ENCODE measurements around the gene TUBA1B. TPM values are rescaled to one million over a fixed set of nuclear protein-coding genes. Genes with fewer than 3 reads are reported as not detected.

Gene TUBA1B
- total RNA-seq, 1 donor from 2014 or later, result 939 TPM

- no peak for FAIRE-seq
These were observed 21.3 kb downstream of the TUBA1B start for GRCh38 chr12:49109641-49110463.

DNA sequence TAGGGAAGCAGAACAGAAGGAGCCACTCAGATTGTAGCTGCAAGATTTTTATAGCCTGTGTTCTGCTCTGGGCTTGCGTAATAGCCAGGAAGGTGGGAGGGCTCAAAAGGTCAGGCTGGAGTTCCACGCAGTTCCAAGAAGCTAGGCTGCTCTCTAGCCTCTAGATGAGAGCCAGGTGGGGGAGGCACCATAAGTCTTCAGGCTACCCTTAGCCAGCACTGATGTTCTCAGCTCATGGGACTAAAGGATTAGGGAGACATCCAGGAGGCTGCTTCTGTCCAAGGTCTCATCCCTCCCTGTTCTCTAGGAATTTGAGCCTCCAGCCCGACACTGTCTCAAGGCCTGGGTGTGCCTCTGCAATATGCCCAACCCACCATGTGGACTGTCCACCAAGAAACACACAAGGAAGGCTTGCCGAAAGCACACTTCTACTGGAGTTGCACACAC lies 22.2 kb downstream of the TUBA1B start:
- H4K20me1 ChIP-seq (ENCODE audit: insufficient read depth, low read length), result peaks cover 54% of the 10 kb centered on the region
- no peak for FAIRE-seq

More at GRCh38 chr12:49109641-49110463, 21.3 kb downstream of the TUBA1B start:
- Histone ChIP-seq H2AFZ (ENCODE audit: low read depth, low read length) (peak overlapping the region; percentile 81), H3K36me3 (ENCODE audit: insufficient read depth, low read length) (no peaks in the 10 kb centered on the region), H3K27ac (ENCODE audit: low read depth, low read length) (peak overlapping the region; percentile 72), H3K4me1 (ENCODE audit: insufficient read depth, low read length) (peaks cover 21% of the 10 kb centered on the region), H3K9me3 (ENCODE audit: insufficient read depth, low read depth, low read length) (no peaks in the 10 kb centered on the region), H3K79me2 (ENCODE audit: insufficient read depth, low read length) (peaks cover 50% of the 10 kb centered on the region), H3K27me3 (ENCODE audit: insufficient read depth, low read length) (no peaks in the 10 kb centered on the region), H3K4me2 (ENCODE audit: low read length) (peak overlapping the region; percentile 92), H3K4me3 (ENCODE audit: insufficient read depth, low read depth, low read length) (peak overlapping the region; percentile 78), H3K9ac (ENCODE audit: low read length) (peak overlapping the region; percentile 95), H4K20me1 (ENCODE audit: insufficient read depth, low read length) (peaks cover 45% of the 10 kb centered on the region)
- peaks cover 4% of the 10 kb centered on the region for H3K9me3 Mint-ChIP-seq (ENCODE audit: unreplicated experiment)
- H3K4me1 Mint-ChIP-seq (ENCODE audit: low read depth, unreplicated experiment), result peaks cover 12% of the 10 kb centered on the region
- DNase-seq (ENCODE audit: low read depth), result no peak
- peak overlapping the region; percentile 95 for H3K27ac Mint-ChIP-seq (ENCODE audit: unreplicated experiment)
- peaks cover 17% of the 10 kb centered on the region for H3K36me3 Mint-ChIP-seq (ENCODE audit: low read depth, unreplicated experiment)
- no peaks in the 10 kb centered on the region for H3K27me3 Mint-ChIP-seq (ENCODE audit: low read depth, unreplicated experiment)
- TF ChIP-seq CTCF (IDR thresholded peaks at IDR 0.05; ENCODE audit: insufficient read depth, low read depth, low read length), result no peak
- no peak for TF ChIP-seq EZH2 (IDR thresholded peaks at IDR 0.05; ENCODE audit: insufficient read depth, low read length)
- peak overlapping the region; percentile 97 for H3K4me3 Mint-ChIP-seq (ENCODE audit: unreplicated experiment)

More for the DNA sequence above, 22.2 kb downstream of the TUBA1B start:
- peaks cover 6% of the 10 kb centered on the region for H3K9me3 Mint-ChIP-seq (ENCODE audit: unreplicated experiment)
- peaks cover 21% of the 10 kb centered on the region for H3K4me1 ChIP-seq (ENCODE audit: insufficient read depth, low read length)
- peak overlapping the region; percentile 95 for H3K9ac ChIP-seq (ENCODE audit: low read length)
- no peak for DNase-seq (ENCODE audit: low read depth)
- peaks cover 23% of the 10 kb centered on the region for H3K36me3 Mint-ChIP-seq (ENCODE audit: low read depth, unreplicated experiment)
- no peak overlapping the region for H2AFZ ChIP-seq (ENCODE audit: low read depth, low read length)
- no peaks in the 10 kb centered on the region for H3K9me3 ChIP-seq (ENCODE audit: insufficient read depth, low read depth, low read length)
- H3K4me2 ChIP-seq (ENCODE audit: low read length), result peak overlapping the region; percentile 92
- no peak overlapping the region for H3K27ac ChIP-seq (ENCODE audit: low read depth, low read length)
- H3K27me3 Mint-ChIP-seq (ENCODE audit: low read depth, unreplicated experiment), result no peaks in the 10 kb centered on the region
- H3K79me2 ChIP-seq (ENCODE audit: insufficient read depth, low read length), result peaks cover 53% of the 10 kb centered on the region
- no peak overlapping the region for H3K27ac Mint-ChIP-seq (ENCODE audit: unreplicated experiment)
- peak overlapping the region; percentile 78 for H3K4me3 ChIP-seq (ENCODE audit: insufficient read depth, low read depth, low read length)
- no peak for TF ChIP-seq CTCF (IDR thresholded peaks at IDR 0.05; ENCODE audit: insufficient read depth, low read depth, low read length)
- TF ChIP-seq EZH2 (IDR thresholded peaks at IDR 0.05; ENCODE audit: insufficient read depth, low read length), result no peak
- H3K4me1 Mint-ChIP-seq (ENCODE audit: low read depth, unreplicated experiment), result peaks cover 12% of the 10 kb centered on the region
- H3K27me3 ChIP-seq (ENCODE audit: insufficient read depth, low read length), result no peaks in the 10 kb centered on the region
- H3K4me3 Mint-ChIP-seq (ENCODE audit: unreplicated experiment), result peak overlapping the region; percentile 97
- peaks cover under 1% of the 10 kb centered on the region for H3K36me3 ChIP-seq (ENCODE audit: insufficient read depth, low read length)

Data from astrocyte (in vitro differentiated cells and primary cell).